Activated gamma-delta T cell (primary cell): ENCODE measurements around the gene HLA-G.
"Not testable (repeated sequence)": the region's sequence is repeated elsewhere in the genome, so short reads cannot be mapped to it uniquely, and the experiment has no call there.

Experiments
- DNase-seq: peaks from one replicate; lab custom pipeline; 2025; lab: John Stamatoyannopoulos, UW

The HLA-G gene

GRCh38 chr6:29870104-29870503 lies 42.5 kb downstream of the HLA-G start:
- no peak for DNase-seq

- DNase-seq: no peak
Measured at GRCh38 chr6:29872791-29873190, 45.2 kb downstream of the HLA-G start.

GRCh38 chr6:29875257-29875656 lies 47.6 kb downstream of the HLA-G start:
- DNase-seq: no peak

- not testable (repeated sequence) for DNase-seq
Measured at GRCh38 chr6:29875734-29876133, 48.1 kb downstream of the HLA-G start.
